Measurements from ENCODE around the gene CHCHD4. TPM values are rescaled to one million over a fixed set of nuclear protein-coding genes. Genes with fewer than 3 reads are reported as not detected.
"Not testable (repeated sequence)": the region's sequence is repeated elsewhere in the genome, so short reads cannot be mapped to it uniquely, and the experiment has no call there.

Gene CHCHD4
- total RNA-seq, 6 experiments from 2014 or later, result 9.4 to 12.0 (median 10.1) TPM

DNA sequence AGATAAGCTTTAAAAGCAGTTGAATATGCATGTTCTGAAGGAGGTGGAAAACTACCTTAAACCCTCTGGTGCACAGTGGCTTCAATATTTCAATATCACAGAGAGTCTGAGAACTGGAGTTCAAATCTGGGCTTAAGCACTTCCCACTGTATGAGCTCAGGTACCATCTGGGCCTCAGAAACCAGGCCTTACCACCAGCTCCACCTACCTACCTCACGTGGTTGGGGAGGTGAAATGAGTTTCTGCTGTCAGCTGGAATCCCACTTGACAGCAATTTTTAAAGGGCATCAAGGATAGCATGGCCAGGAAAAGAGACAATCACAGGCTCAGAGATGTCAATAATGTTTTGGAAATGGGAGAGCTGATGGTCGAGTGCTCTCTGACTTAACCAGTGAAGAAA, 5.0 kb downstream of the CHCHD4 start:
- no peak overlapping the region; the same call in 1 of the 2 replicates for H3K27ac Mint-ChIP-seq
- no peaks in the 10 kb centered on the region; the same call in 1 of the 2 replicates for H3K36me3 Mint-ChIP-seq (ENCODE audit: low read depth)

DNA sequence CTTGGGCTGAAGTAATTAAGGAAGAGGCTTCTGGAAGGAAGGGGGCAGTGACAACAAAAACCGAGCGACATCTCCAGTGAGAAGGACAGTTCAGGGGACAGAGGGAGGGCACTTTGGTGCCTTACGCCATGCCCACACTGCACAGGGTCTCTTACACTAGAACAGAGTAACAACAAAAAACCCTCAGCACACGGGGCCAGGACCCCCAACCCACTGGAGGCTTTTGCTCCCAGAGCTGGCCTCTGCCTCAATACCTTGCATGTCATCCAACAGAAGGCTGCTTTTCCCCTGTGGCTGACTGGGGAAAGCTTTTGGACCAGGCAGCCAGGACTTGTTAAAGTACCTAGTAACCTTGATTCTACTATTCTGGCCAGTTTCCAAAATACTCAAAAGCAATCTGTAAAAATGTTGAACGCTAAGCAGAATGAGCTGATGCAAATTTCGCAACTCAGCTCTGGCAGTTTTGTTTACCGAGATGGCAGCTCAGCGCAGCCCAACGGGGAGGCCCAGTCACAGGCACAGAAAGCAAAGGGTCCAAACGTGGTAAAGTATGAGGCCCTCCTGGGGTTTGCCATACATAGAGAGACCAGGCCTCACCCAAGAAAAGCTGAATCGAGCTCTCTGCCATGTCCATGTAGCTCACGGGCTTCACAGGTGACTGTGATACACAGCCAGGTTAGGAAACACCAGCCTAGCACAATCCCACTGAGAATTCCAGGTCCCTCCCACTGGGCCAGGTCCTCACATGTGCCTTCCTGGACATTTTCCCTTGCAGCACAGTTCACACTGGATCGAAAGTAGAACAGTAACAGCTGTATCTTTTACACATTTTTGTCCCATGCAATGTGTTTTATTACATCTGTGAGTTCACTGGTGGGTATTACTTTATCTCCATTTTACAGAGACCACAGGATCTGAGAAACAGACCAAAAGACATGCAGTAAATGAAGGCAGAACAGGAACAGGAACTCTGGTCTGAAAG, 6.0 kb downstream of the CHCHD4 start:
- TF ChIP-seq, protein P1, sequence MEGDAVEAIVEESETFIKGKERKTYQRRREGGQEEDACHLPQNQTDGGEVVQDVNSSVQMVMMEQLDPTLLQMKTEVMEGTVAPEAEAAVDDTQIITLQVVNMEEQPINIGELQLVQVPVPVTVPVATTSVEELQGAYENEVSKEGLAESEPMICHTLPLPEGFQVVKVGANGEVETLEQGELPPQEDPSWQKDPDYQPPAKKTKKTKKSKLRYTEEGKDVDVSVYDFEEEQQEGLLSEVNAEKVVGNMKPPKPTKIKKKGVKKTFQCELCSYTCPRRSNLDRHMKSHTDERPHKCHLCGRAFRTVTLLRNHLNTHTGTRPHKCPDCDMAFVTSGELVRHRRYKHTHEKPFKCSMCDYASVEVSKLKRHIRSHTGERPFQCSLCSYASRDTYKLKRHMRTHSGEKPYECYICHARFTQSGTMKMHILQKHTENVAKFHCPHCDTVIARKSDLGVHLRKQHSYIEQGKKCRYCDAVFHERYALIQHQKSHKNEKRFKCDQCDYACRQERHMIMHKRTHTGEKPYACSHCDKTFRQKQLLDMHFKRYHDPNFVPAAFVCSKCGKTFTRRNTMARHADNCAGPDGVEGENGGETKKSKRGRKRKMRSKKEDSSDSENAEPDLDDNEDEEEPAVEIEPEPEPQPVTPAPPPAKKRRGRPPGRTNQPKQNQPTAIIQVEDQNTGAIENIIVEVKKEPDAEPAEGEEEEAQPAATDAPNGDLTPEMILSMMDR (IDR thresholded peaks at IDR 0.05), result no peak
- H3K9me3 Mint-ChIP-seq, result no peaks in the 10 kb centered on the region
- H3K36me3 Mint-ChIP-seq (ENCODE audit: low read depth), result no peaks in the 10 kb centered on the region; the same call in 1 of the 2 replicates
- H3K4me1 Mint-ChIP-seq (ENCODE audit: low read depth), result peaks cover 14% of the 10 kb centered on the region
- peak overlapping the region; percentile 28; the same call in 1 of the 2 replicates for H3K27ac Mint-ChIP-seq
- DNase-seq, result no peak
- no peaks in the 10 kb centered on the region for H3K27me3 Mint-ChIP-seq (ENCODE audit: insufficient read depth)
- H3K4me3 Mint-ChIP-seq, result no peak overlapping the region

More for the DNA sequence above, 5.0 kb downstream of the CHCHD4 start:
- DNase-seq, result no peak
- Mint-ChIP-seq H3K27me3 (ENCODE audit: insufficient read depth) (no peaks in the 10 kb centered on the region), H3K4me3 (no peak overlapping the region), H3K4me1 (ENCODE audit: low read depth) (peaks cover 18% of the 10 kb centered on the region), H3K9me3 (no peaks in the 10 kb centered on the region)
- TF ChIP-seq, protein P1 (IDR thresholded peaks at IDR 0.05), result no peak

DNA sequence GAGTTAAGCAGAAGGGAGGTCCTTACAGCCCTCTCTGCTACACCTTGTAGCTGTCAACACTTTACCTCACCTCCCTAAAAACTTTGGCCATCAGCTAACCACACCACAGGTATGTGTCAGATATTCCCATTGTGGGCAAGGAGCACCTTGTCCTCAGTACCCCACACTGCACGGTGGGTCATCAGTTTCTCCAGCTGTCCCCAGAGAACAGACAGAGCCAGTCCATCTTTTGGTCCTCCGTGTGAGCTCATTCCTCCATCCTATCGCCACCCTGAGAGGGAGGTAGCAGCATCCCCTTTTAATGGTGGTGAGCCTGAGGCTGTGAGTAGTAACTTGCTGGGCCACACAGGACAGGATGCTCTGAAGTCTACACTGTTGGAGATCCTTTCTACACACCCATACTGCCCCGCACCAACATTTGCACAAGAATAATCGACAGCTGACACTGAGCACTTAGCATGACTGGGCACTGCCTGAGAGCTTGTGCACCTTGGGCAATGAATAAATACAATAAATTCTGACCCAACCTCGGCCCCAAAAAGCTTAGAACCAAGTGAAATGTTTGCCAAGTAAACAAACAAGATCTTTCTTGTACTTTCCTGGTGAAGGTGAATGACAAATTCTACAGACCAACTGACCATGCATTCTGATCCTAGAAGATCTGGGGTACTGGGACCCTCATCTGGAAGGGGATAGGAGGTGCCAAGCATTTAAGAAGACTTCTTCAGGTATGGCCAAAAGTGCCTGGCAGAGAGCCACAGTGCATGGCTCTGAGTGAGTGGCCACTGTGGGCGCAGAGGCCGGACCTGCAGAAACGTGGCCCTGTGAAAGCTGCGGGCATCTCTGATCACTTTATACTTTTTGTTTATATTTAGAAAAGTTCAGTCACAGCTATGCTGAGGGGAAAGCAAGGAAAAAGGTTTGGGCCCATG, 6.9 kb downstream of the CHCHD4 start:
- TF ChIP-seq, protein P1 (IDR thresholded peaks at IDR 0.05), result no peak
- H3K4me3 Mint-ChIP-seq, result no peak overlapping the region
- no peak for DNase-seq
- no peaks in the 10 kb centered on the region for H3K9me3 Mint-ChIP-seq
- H3K4me1 Mint-ChIP-seq (ENCODE audit: low read depth), result peaks cover 5% of the 10 kb centered on the region
- peaks cover 5% of the 10 kb centered on the region for H3K36me3 Mint-ChIP-seq (ENCODE audit: low read depth)
- no peak overlapping the region for H3K27ac Mint-ChIP-seq
- no peaks in the 10 kb centered on the region for H3K27me3 Mint-ChIP-seq (ENCODE audit: insufficient read depth)

DNA sequence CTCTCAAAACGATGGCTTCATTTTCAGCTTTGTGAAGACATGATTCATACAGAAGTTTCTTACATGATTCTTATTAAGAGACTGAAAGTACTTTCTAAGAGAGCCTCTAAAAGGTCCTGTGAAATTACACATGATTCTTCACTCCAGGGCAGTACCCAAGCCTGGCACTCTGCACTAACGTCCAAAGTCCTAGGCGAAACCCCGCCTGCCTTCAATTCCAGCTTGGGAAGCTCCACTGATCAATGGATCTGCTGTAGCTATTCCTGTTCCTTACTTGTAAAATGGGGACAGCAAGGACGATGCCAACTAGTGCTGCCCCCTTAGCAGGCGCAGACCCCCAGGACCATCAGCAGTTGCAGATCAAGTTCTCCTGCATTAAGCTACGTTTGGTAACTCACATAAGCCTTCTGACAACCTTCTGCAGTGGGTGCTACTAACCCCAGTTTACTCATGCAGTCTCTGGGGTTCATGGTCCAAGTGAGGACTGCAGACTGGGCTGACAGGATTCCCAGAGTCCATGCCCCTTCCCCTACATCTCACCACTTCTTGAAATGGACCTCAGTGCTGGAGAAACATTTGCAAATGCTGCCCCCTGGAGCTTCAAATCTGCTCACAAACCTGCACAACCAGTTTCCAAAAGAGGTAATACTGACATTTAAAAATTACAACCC, 10.6 kb downstream of the CHCHD4 start:
- DNase-seq, result no peak
- no peak overlapping the region for H3K27ac Mint-ChIP-seq
- peaks cover 21% of the 10 kb centered on the region for H3K36me3 Mint-ChIP-seq (ENCODE audit: low read depth)
- H3K27me3 Mint-ChIP-seq (ENCODE audit: insufficient read depth), result no peaks in the 10 kb centered on the region
- H3K4me1 Mint-ChIP-seq (ENCODE audit: low read depth), result peaks cover 7% of the 10 kb centered on the region; the same call in 1 of the 2 replicates
- TF ChIP-seq, protein P1 (IDR thresholded peaks at IDR 0.05), result peak; percentile 65
- no peaks in the 10 kb centered on the region for H3K9me3 Mint-ChIP-seq
- H3K4me3 Mint-ChIP-seq, result no peak overlapping the region

DNA sequence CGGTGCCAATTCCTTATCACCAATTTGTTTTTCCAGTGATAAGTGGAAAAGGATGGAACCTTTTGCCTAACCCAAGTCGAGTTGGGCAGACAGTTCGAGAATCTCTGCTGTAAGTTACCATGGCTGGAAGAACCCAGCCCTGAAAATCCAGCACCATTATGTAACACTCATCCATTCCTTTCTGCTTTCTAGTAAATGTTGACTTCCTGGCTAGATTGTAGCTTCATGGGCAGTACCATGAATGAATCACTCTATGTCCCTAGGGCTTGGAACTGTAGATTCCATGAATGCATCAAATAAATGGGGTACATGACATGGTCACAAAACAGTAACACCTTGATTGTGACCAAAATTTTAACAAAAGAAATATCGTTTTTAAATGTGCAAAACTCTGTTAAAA, 14.0 kb downstream of the CHCHD4 start:
- H3K4me3 Mint-ChIP-seq, result no peak overlapping the region
- DNase-seq, result no peak
- no peaks in the 10 kb centered on the region for H3K9me3 Mint-ChIP-seq
- H3K27ac Mint-ChIP-seq, result no peak overlapping the region
- TF ChIP-seq, protein P1 (IDR thresholded peaks at IDR 0.05), result no peak
- peaks cover 4% of the 10 kb centered on the region; the same call in 1 of the 2 replicates for H3K27me3 Mint-ChIP-seq (ENCODE audit: insufficient read depth)
- peaks cover 7% of the 10 kb centered on the region; the same call in 1 of the 2 replicates for H3K4me1 Mint-ChIP-seq (ENCODE audit: low read depth)
- H3K36me3 Mint-ChIP-seq (ENCODE audit: low read depth), result peaks cover 21% of the 10 kb centered on the region

DNA sequence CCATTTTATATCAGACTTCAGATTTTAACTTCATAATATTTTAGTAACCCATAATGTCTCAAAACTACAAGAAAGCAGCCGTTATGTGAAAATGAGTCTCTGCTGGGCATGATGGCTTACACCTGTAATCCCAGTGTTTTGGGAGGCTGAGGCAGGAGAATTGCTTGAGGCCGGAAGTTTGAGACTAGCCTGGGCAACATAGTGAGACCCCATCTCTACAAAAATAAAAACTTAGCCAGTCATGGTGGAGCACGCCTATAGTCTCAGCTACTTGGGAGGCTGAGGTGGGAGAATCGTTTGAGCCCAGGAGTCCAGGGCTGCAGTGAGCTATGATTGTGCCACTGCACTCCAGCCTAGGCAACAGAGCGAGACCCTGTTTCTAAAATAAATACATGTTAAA, 14.8 kb downstream of the CHCHD4 start:
- not testable (repeated sequence) for H3K4me1 Mint-ChIP-seq (ENCODE audit: low read depth); H3K27me3 Mint-ChIP-seq (ENCODE audit: insufficient read depth); H3K9me3 Mint-ChIP-seq; H3K27ac Mint-ChIP-seq; H3K4me3 Mint-ChIP-seq; DNase-seq
- peaks cover 21% of the 10 kb centered on the region for H3K36me3 Mint-ChIP-seq (ENCODE audit: low read depth)
